Stimulated activated naive CD4-positive, alpha-beta T cell treated with Interleukin-2 at 50 U/mL for 16 hours (primary cell): ENCODE results near the gene KATNAL1.
A peak's percentile ranks its signal among the peaks of the same experiment; 100 is the strongest.

Experiments used
- DNase-seq: peaks from one replicate; lab custom pipeline; 2025; lab: John Stamatoyannopoulos, UW

The KATNAL1 gene

DNA sequence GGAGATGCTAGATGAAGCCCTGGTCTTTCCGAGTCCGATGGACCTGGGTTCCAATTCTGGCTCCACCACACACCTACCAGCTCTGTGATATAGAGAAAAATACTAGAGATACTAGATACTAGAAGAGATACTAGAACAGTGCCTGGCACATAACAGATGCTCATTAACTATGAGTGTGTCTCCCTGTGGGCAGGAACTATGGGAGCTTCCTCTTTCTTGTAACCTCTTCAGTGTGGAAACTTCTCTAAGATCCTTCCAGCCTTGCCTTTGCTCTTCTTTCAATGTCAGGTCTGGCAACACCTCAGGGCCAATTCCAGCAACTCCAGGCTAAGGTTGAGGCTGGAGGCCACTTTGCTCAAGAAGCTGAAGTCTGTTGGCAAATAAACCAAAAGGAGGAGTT lies 143.9 kb downstream of the KATNAL1 start:
- DNase-seq = no peak

DNA sequence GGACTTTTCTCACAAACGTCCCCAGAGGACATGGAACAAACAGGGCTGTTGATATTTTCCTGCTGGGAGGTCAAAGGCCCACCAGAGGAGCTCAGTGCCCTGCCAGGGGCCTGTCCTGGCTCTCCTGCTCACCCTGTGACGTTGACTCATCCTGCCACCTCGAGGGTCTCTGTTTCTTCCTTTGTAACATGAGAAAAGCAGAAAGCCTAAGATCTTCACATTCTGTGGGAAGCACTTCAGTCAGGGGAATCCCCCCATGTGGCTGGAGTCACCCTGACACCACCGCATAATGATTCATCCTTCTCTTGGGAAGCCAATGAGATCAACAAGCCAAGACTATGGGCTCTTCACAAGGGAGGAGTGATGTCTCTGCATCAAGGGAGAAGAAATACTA lies 147.9 kb downstream of the KATNAL1 start:
- peak; percentile 35 for DNase-seq

DNA sequence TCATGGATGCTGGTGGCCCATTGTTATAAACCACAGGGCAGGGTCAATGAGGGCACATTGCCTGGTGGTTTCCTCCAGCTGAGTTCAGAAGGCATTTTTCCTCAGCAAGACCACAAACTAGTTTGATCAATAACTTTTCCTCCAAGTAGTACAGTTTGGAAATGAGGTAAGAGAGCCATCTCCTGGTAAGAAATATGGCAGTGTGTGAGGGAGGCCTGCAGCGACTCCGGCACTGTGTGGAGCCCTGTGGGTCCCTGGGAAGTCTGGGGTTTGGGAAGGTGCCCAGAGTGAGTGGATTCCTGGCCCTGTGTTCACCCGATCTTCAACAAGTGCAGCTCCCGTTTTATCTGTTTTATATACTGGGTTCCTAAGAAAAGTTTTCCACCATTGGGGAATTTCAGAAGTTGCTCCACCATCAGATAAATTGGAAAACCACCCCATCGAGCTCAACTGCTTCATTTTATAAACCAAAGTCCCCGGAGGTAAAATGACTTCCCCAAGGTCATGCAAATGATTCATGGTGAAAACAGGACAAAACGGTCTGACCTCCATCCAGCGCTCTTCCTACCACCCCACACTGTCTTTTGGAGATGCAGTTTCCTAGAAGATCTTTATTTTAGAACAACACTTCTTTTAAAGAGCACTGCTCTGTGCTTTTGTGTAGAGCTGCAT lies 148.4 kb downstream of the KATNAL1 start:
- no peak for DNase-seq

DNA sequence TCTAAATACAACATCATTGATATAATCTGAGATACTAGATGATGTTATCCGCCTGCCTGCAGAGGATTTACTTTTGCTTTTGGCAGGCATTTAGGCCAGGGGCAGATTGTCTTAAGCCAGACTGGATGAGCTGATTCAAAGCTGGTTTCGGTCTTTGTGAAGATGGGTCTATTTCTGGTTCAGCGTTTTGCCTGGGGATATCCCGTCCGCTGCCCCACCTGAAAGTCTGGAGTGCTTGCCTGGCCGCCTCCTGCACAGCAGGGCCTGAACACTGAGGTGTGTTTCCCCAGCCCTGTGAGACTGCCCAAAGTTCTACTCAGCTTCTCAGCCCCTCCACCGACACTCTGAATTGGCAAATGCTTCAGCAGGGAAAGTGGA lies 149.7 kb downstream of the KATNAL1 start:
- DNase-seq = no peak

DNA sequence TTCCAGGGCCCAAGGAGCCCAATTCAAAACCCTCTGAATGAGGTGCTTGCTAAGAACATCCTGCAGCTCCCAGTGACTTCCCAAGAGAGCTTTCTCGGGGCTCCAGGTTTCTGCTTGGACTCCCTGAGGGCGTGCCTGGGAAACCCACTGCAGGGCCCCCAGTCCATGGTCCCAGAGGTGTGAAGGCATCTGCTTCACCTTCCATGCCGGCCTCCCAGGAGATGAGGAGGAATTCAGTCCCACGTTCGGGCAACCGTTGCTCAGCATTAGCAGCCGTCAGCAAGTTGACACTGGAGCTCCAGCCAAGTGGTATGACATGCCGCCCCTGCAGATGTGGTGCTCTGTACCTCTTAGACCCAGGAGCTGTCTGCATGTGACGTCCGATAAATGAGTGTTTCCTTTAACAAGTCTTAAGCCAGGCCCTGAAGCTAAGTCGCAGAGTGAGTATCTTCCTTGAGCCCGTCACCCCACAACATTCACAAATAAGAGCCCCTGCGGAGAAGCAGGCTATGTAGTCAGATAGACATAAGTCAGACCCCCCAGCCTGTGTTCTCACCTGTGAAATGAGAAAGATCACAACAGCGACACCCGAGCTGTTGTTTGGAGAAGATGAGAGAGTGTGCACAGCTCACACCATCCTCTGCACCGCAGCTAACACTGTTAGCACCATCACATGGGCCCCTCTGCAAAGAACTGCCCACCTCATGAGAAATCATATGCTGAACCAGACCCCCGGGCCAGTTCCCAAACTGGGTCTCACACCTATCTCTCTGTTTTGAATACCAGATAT lies 150.3 kb downstream of the KATNAL1 start:
- DNase-seq = no peak

DNA sequence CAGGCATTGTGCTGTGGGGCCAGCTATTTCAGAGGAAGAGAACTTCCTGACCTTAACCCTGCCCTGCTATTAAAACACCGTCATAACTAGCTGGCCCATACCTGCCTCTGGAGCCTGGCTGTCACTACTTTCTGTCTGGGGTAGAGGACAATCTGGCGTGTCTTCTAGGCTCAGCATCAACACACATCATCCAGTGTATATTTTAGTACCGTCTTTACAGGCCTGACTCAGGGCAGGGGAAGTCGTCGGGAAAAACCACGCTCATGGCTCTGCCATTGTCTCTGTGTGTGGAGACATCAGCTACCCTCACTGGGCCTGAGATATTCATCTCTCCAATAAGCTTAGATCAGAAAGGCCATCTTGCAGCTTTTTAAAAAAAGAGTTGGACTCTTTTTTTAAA lies 151.1 kb downstream of the KATNAL1 start:
- DNase-seq = no peak

DNA sequence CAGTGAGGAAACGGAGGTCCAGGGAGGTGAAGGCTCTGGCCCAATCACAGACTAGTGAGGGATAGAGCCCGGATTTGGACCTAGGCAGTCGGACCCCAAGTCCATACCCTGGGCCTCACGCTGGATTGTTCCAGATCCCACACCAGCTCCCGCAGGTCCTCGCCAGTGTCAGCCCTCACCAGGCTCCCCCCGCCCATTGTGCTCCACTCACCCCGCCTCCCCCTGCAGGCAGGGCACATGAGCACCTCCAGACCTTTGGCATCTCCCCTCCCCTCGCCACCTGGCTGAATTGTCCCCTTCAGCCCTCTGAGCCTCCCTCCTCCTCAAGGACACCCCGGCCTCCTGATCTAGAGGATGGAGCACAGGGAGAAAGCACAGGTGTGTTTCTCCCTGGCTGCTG lies 152.4 kb downstream of the KATNAL1 start:
- DNase-seq = no peak

DNA sequence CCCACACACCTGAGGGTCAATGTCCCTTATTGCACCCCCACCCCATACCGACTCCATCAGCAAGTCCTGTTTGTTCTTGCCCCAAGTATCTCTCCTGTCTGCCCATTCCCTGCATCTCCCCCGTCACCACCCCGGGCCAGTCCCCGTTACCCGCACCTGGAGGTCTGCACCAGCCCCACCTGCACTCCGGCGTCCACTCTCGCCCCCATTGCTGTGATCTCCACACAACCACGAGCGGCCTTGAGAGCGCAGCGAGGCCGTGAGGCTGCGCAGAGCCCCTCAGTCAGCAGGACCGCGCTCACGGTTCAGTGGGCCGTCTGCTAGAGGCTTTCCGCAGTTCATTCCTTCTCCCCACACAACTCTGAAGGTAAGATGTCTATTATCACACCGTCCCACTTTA lies 152.8 kb downstream of the KATNAL1 start:
- no peak for DNase-seq

DNA sequence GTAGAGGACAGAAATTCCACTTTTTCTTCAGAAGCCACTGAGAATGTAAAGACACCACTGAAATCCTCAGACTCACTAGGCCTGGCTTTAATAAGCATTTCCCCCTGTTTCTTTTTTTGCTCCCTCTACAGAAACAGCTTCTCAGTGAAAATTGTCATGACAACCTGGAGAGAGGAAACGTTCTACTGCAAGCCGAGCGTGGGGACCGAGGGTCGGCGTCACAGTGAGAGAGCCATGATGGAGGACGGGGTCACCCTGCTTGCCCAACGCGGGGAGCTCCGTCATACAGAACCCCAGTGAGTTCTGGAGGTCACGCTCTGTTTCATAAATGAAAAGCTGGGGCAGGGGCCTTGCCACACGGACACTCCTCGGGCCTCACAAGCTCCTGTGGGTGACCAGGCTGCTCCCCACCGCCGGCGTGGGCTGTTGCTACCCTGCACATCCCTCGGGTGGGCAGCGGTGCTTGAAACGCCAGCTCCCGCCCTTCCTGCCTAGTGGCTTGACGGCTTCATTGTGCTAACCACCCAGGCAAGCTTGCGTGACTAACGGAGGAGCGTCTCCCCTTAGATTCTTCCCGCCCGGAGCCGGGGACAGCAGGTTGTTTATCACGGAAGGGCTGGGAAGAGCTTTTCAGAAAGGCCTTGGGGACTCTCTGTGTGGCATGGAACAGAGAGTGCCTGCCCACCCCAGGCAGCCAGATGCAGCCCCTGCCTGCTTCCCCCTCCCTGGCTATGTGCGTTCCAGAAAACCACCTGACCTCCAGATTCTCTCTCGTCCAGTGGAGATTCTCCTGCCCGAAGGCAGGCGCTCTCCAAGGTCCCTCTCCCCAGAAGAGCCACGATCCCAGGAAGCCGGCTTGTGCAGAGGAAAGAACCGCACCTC lies 153.6 kb downstream of the KATNAL1 start:
- DNase-seq = no peak
